ENCODE data around the gene STAT4. TPM values are rescaled to one million over a fixed set of nuclear protein-coding genes. Genes with fewer than 3 reads are reported as not detected.

STAT4 gene
- 57.4 and 62.1 TPM in 2 replicates for total RNA-seq

- Mint-ChIP-seq H3K9me3 (no peaks in the 10 kb centered on the region), H3K4me1 (ENCODE audit: low read depth) (peaks cover 85% of the 10 kb centered on the region), H3K36me3 (ENCODE audit: low read depth) (peaks cover 22% of the 10 kb centered on the region), H3K27me3 (ENCODE audit: insufficient read depth) (no peaks in the 10 kb centered on the region), H3K27ac (peak within 1 kb of the TSS; percentile 95), H3K4me3 (peak within 1 kb of the TSS; percentile 95)
- peak; percentile 78 for DNase-seq (ENCODE audit: low spot score)
- intact Hi-C loops (cut with micrococcal nuclease) = loop anchor here (1.0 to 5.0 kb wide), 11 partner anchors 35 to 526 kb away; no protein-coding TSS in a partner anchor
These were observed at the start of gene STAT4 for GRCh38 chr2:191150600-191151330. Gene STAT4, minus strand, starts transcription at chr2:191150994. Its CDS starts 2,791 bp downstream, at chr2:191148203.

GRCh38 chr2:191199929-191200512 is 49.2 kb upstream of the STAT4 start:
- intact Hi-C loops (cut with micrococcal nuclease) = no loop called here
- no peak overlapping the region for H3K4me3 Mint-ChIP-seq
- no peak for DNase-seq (ENCODE audit: low spot score)
- H3K4me1 Mint-ChIP-seq (ENCODE audit: low read depth) = peaks cover 49% of the 10 kb centered on the region
- peaks cover 15% of the 10 kb centered on the region for H3K36me3 Mint-ChIP-seq (ENCODE audit: low read depth)
- H3K27ac Mint-ChIP-seq = no peak overlapping the region
- no peaks in the 10 kb centered on the region for H3K27me3 Mint-ChIP-seq (ENCODE audit: insufficient read depth)
- peaks cover 26% of the 10 kb centered on the region for H3K9me3 Mint-ChIP-seq

- Mint-ChIP-seq H3K27ac (no peak overlapping the region), H3K4me1 (ENCODE audit: low read depth) (peaks cover 54% of the 10 kb centered on the region), H3K9me3 (peaks cover 26% of the 10 kb centered on the region), H3K27me3 (ENCODE audit: insufficient read depth) (no peaks in the 10 kb centered on the region), H3K4me3 (no peak overlapping the region), H3K36me3 (ENCODE audit: low read depth) (peaks cover 12% of the 10 kb centered on the region)
- intact Hi-C loops (cut with micrococcal nuclease) = no loop called here
- no peak for DNase-seq (ENCODE audit: low spot score)
These were observed 47.5 kb upstream of the STAT4 start for GRCh38 chr2:191198271-191198670.

GRCh38 chr2:191197096-191197495 is 46.3 kb upstream of the STAT4 start:
- no peaks in the 10 kb centered on the region for H3K27me3 Mint-ChIP-seq (ENCODE audit: insufficient read depth)
- H3K36me3 Mint-ChIP-seq (ENCODE audit: low read depth) = peaks cover 5% of the 10 kb centered on the region
- DNase-seq (ENCODE audit: low spot score) = no peak
- no peak overlapping the region for H3K4me3 Mint-ChIP-seq
- intact Hi-C loops (cut with micrococcal nuclease) = no loop called here
- H3K4me1 Mint-ChIP-seq (ENCODE audit: low read depth) = peaks cover 48% of the 10 kb centered on the region
- no peak overlapping the region for H3K27ac Mint-ChIP-seq
- peaks cover 26% of the 10 kb centered on the region for H3K9me3 Mint-ChIP-seq

- peak overlapping the region; percentile 93 for H3K27ac Mint-ChIP-seq
- H3K36me3 Mint-ChIP-seq (ENCODE audit: low read depth) = peaks cover 22% of the 10 kb centered on the region
- DNase-seq (ENCODE audit: low spot score) = no peak
- peaks cover 32% of the 10 kb centered on the region for H3K9me3 Mint-ChIP-seq
- H3K4me3 Mint-ChIP-seq = peak overlapping the region; percentile 28
- intact Hi-C loops (cut with micrococcal nuclease) = loop anchor here (2.0 kb wide), 3 partner anchors 50 to 482 kb away; partner anchors contain the start of gene MYO1B
- H3K4me1 Mint-ChIP-seq (ENCODE audit: low read depth) = peaks cover 49% of the 10 kb centered on the region
- no peaks in the 10 kb centered on the region for H3K27me3 Mint-ChIP-seq (ENCODE audit: insufficient read depth)
These were observed 44.2 kb upstream of the STAT4 start for GRCh38 chr2:191195021-191195420.

GRCh38 chr2:191190861-191191552 is 40.2 kb upstream of the STAT4 start:
- no peak overlapping the region for H3K4me3 Mint-ChIP-seq
- DNase-seq (ENCODE audit: low spot score) = no peak
- H3K9me3 Mint-ChIP-seq = peaks cover 20% of the 10 kb centered on the region
- no peaks in the 10 kb centered on the region for H3K27me3 Mint-ChIP-seq (ENCODE audit: insufficient read depth)
- H3K36me3 Mint-ChIP-seq (ENCODE audit: low read depth) = peaks cover 19% of the 10 kb centered on the region
- intact Hi-C loops (cut with micrococcal nuclease) = loop anchor here (5.0 kb wide), 3 partner anchors 426 to 551 kb away; no protein-coding TSS in a partner anchor
- H3K27ac Mint-ChIP-seq = no peak overlapping the region
- H3K4me1 Mint-ChIP-seq (ENCODE audit: low read depth) = peaks cover 60% of the 10 kb centered on the region

GRCh38 chr2:191190435-191190834 is 39.6 kb upstream of the STAT4 start:
- peaks cover 60% of the 10 kb centered on the region for H3K4me1 Mint-ChIP-seq (ENCODE audit: low read depth)
- peaks cover 20% of the 10 kb centered on the region for H3K9me3 Mint-ChIP-seq
- intact Hi-C loops (cut with micrococcal nuclease) = loop anchor here (5.0 kb wide), 3 partner anchors 427 to 552 kb away; no protein-coding TSS in a partner anchor
- H3K36me3 Mint-ChIP-seq (ENCODE audit: low read depth) = peaks cover 19% of the 10 kb centered on the region
- H3K4me3 Mint-ChIP-seq = no peak overlapping the region
- DNase-seq (ENCODE audit: low spot score) = no peak
- no peak overlapping the region for H3K27ac Mint-ChIP-seq
- H3K27me3 Mint-ChIP-seq (ENCODE audit: insufficient read depth) = no peaks in the 10 kb centered on the region

GRCh38 chr2:191189112-191189635 is 38.4 kb upstream of the STAT4 start:
- peaks cover 56% of the 10 kb centered on the region for H3K4me1 Mint-ChIP-seq (ENCODE audit: low read depth)
- no peak overlapping the region for H3K4me3 Mint-ChIP-seq
- no peak for DNase-seq (ENCODE audit: low spot score)
- H3K27me3 Mint-ChIP-seq (ENCODE audit: insufficient read depth) = no peaks in the 10 kb centered on the region
- no peak overlapping the region for H3K27ac Mint-ChIP-seq
- intact Hi-C loops (cut with micrococcal nuclease) = no loop called here
- H3K9me3 Mint-ChIP-seq = peaks cover 20% of the 10 kb centered on the region
- peaks cover 19% of the 10 kb centered on the region for H3K36me3 Mint-ChIP-seq (ENCODE audit: low read depth)

- Mint-ChIP-seq H3K9me3 (peaks cover 20% of the 10 kb centered on the region), H3K36me3 (ENCODE audit: low read depth) (peaks cover 19% of the 10 kb centered on the region), H3K27me3 (ENCODE audit: insufficient read depth) (no peaks in the 10 kb centered on the region), H3K4me1 (ENCODE audit: low read depth) (peaks cover 51% of the 10 kb centered on the region), H3K4me3 (no peak overlapping the region), H3K27ac (no peak overlapping the region)
- intact Hi-C loops (cut with micrococcal nuclease) = no loop called here
- DNase-seq (ENCODE audit: low spot score) = no peak
These were observed 37.8 kb upstream of the STAT4 start for GRCh38 chr2:191188550-191189093.

GRCh38 chr2:191187105-191187829 is 36.5 kb upstream of the STAT4 start:
- DNase-seq (ENCODE audit: low spot score) = no peak
- H3K36me3 Mint-ChIP-seq (ENCODE audit: low read depth) = peaks cover 19% of the 10 kb centered on the region
- intact Hi-C loops (cut with micrococcal nuclease) = no loop called here
- H3K9me3 Mint-ChIP-seq = peaks cover 20% of the 10 kb centered on the region
- no peak overlapping the region for H3K4me3 Mint-ChIP-seq
- peaks cover 43% of the 10 kb centered on the region for H3K4me1 Mint-ChIP-seq (ENCODE audit: low read depth)
- H3K27ac Mint-ChIP-seq = no peak overlapping the region
- H3K27me3 Mint-ChIP-seq (ENCODE audit: insufficient read depth) = no peaks in the 10 kb centered on the region

GRCh38 chr2:191184457-191184856 is 33.7 kb upstream of the STAT4 start:
- intact Hi-C loops (cut with micrococcal nuclease) = no loop called here
- no peak for DNase-seq (ENCODE audit: low spot score)
- no peaks in the 10 kb centered on the region for H3K27me3 Mint-ChIP-seq (ENCODE audit: insufficient read depth)
- H3K9me3 Mint-ChIP-seq = no peaks in the 10 kb centered on the region
- H3K4me1 Mint-ChIP-seq (ENCODE audit: low read depth) = peaks cover 40% of the 10 kb centered on the region
- no peak overlapping the region for H3K4me3 Mint-ChIP-seq
- no peak overlapping the region for H3K27ac Mint-ChIP-seq
- no peaks in the 10 kb centered on the region for H3K36me3 Mint-ChIP-seq (ENCODE audit: low read depth)

- no peak for DNase-seq (ENCODE audit: low spot score)
- peaks cover 30% of the 10 kb centered on the region for H3K4me1 Mint-ChIP-seq (ENCODE audit: low read depth)
- H3K36me3 Mint-ChIP-seq (ENCODE audit: low read depth) = no peaks in the 10 kb centered on the region
- H3K4me3 Mint-ChIP-seq = no peak overlapping the region
- no peaks in the 10 kb centered on the region for H3K9me3 Mint-ChIP-seq
- H3K27ac Mint-ChIP-seq = no peak overlapping the region
- no peaks in the 10 kb centered on the region for H3K27me3 Mint-ChIP-seq (ENCODE audit: insufficient read depth)
- intact Hi-C loops (cut with micrococcal nuclease) = no loop called here
These were observed 32.7 kb upstream of the STAT4 start for GRCh38 chr2:191183516-191183915.
